ENCODE measurements around the gene TMUB2.

- TF ChIP-seq CTCF (IDR thresholded peaks at IDR 0.05) = no peak
- no peak for TF ChIP-seq POLR2A (IDR thresholded peaks at IDR 0.05)
These were observed 2.5 kb upstream of the TMUB2 start for GRCh38 chr17:44184212-44184810.
